ENCODE data around the gene GPR132.

Gene GPR132

DNA sequence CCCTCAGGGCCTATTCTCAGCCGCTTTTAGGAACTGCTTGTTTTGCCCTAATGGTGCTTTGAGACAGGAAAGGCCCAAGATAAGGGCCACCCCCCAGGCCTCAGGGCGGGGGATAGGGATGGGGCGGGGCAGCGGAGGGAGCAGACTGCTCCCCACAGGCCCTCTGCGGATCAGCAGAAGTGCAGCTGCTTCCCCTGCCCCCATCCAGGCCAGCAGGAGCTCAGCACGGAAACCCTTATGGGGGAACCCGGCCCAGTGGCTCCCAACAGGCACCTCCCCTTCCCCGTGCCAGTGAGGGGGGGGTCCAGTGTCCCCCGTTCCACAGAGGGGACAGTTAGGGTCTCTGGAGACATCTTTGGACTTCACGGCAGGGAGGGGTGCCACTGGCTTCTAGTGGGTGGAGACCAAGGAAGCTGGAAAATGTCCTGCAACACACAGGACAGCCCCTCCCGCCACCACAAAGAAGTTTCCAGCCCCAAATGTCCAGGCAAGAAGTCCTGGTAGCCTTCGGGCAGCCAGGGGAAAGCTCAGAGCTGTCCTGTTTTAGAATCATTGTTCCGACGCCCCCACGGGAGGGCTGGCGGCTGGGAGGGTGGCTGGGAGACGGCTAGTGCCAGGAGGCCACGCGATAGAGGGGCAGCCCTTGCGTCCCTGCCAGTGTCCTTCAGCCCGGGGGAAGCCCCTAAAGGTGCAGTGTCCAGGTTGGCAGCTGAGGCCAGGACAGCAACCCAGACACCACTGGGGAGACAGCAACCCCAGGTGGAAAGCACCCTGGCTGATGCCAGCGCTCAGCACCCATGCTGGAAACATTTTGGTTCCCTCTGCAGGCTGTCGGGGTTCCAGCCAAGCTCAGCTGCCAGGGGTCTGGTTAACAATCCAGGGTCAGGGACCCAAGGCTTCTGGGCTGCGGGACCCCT, 10.4 kb upstream of the GPR132 start:
- Histone ChIP-seq H3K27me3 (replicated peaks; ENCODE audit: insufficient read depth, low read length) (peaks cover 16% of the 10 kb centered on the region; the same call in 1 of the 2 replicates), H4K20me1 (ENCODE audit: insufficient read depth, low read length) (no peaks in the 10 kb centered on the region), H3K4me3 (ENCODE audit: low read length) (no peak overlapping the region), H3F3A (ENCODE audit: insufficient read depth, low read length) (no peaks in the 10 kb centered on the region), H3K27ac (ENCODE audit: low read length) (no peak overlapping the region), H3K79me2 (ENCODE audit: low read length) (no peaks in the 10 kb centered on the region), H3K9ac (ENCODE audit: low read length) (no peak overlapping the region), H3K36me3 (replicated peaks; ENCODE audit: insufficient read depth, low read length) (no peaks in the 10 kb centered on the region), H3K4me2 (ENCODE audit: low read depth, low read length) (no peak overlapping the region), H3K4me1 (ENCODE audit: low read length) (no peaks in the 10 kb centered on the region), H2AFZ (ENCODE audit: low read length) (no peak overlapping the region), H3K9me2 (replicated peaks; ENCODE audit: insufficient read depth, low read length) (no peaks in the 10 kb centered on the region), H3K9me3 (replicated peaks; ENCODE audit: insufficient read depth, low read length) (no peaks in the 10 kb centered on the region)
- TF ChIP-seq EZH2phosphoT487 (IDR thresholded peaks at IDR 0.05; ENCODE audit: low read length): no peak
- TF ChIP-seq, protein P1, sequence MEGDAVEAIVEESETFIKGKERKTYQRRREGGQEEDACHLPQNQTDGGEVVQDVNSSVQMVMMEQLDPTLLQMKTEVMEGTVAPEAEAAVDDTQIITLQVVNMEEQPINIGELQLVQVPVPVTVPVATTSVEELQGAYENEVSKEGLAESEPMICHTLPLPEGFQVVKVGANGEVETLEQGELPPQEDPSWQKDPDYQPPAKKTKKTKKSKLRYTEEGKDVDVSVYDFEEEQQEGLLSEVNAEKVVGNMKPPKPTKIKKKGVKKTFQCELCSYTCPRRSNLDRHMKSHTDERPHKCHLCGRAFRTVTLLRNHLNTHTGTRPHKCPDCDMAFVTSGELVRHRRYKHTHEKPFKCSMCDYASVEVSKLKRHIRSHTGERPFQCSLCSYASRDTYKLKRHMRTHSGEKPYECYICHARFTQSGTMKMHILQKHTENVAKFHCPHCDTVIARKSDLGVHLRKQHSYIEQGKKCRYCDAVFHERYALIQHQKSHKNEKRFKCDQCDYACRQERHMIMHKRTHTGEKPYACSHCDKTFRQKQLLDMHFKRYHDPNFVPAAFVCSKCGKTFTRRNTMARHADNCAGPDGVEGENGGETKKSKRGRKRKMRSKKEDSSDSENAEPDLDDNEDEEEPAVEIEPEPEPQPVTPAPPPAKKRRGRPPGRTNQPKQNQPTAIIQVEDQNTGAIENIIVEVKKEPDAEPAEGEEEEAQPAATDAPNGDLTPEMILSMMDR (IDR thresholded peaks at IDR 0.05; ENCODE audit: low read length): no peak
- no peak for TF ChIP-seq EZH2 (optimal IDR thresholded peaks at IDR 0.05; ENCODE audit: low read depth, low read length)
- DNase-seq: peak; percentile 34

- H3K4me1 ChIP-seq (ENCODE audit: low read length): no peaks in the 10 kb centered on the region
- no peaks in the 10 kb centered on the region for H3K36me3 ChIP-seq (replicated peaks; ENCODE audit: insufficient read depth, low read length)
- H3K9ac ChIP-seq (ENCODE audit: low read length): no peak overlapping the region
- no peak for TF ChIP-seq EZH2 (optimal IDR thresholded peaks at IDR 0.05; ENCODE audit: low read depth, low read length)
- TF ChIP-seq, protein P1 (IDR thresholded peaks at IDR 0.05; ENCODE audit: low read length): no peak
- TF ChIP-seq EZH2phosphoT487 (IDR thresholded peaks at IDR 0.05; ENCODE audit: low read length): no peak
- no peak overlapping the region for H3K4me3 ChIP-seq (ENCODE audit: low read length)
- no peaks in the 10 kb centered on the region for H3K9me3 ChIP-seq (replicated peaks; ENCODE audit: insufficient read depth, low read length)
- H4K20me1 ChIP-seq (ENCODE audit: insufficient read depth, low read length): no peaks in the 10 kb centered on the region
- H2AFZ ChIP-seq (ENCODE audit: low read length): no peak overlapping the region
- no peaks in the 10 kb centered on the region for H3F3A ChIP-seq (ENCODE audit: insufficient read depth, low read length)
- H3K79me2 ChIP-seq (ENCODE audit: low read length): no peaks in the 10 kb centered on the region
- DNase-seq: no peak
- H3K27ac ChIP-seq (ENCODE audit: low read length): no peak overlapping the region
- H3K9me2 ChIP-seq (replicated peaks; ENCODE audit: insufficient read depth, low read length): no peaks in the 10 kb centered on the region
- H3K4me2 ChIP-seq (ENCODE audit: low read depth, low read length): no peak overlapping the region
- peaks cover 16% of the 10 kb centered on the region; the same call in 1 of the 2 replicates for H3K27me3 ChIP-seq (replicated peaks; ENCODE audit: insufficient read depth, low read length)
Observed at GRCh38 chr14:105074601-105075053, 9.4 kb upstream of the GPR132 start.

DNA sequence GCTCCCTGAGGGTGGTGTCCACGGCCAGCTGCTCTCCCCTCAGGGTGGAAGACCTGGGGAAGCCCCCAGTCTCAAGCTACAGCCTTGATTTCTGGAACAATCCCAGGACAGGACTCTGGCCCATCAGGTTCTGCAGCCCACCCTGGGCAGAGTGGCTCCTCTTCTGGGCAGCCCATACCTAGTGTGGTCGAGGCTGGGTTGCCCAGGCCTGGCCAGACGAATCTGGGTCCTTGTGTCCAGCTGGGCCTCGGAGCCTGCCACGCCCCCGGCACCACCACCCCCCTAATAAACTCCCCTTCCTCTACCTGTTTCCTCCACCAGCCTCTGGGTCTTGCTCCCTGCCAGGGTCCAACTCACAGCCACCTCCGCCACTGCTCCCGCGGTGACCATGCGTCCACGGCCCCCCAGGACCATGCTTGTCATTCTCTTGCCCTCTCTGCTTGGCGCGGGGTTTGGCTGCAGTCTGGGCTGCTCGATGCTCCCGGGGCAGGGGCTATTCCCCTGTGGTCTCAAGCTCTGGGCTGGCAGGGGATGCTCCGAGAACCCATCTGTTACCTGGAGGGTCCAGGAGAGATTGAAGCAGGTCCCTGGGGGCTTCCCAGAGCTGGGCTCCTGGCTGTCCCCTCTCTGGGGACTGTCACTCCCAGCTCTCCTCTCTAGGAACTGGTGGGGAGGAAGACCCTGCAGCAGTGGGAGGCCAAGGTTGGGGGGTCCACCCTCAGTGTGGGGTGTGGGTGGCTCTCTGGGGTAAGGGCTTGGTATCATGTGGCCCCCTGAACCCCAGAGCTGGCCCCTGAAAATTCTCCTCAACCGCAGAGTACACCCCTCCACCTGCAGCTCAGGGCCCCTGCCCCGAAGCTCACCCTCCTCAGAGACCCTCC, 8.7 kb upstream of the GPR132 start:
- Histone ChIP-seq H3K9me3 (replicated peaks; ENCODE audit: insufficient read depth, low read length) (no peaks in the 10 kb centered on the region), H3K9ac (ENCODE audit: low read length) (no peak overlapping the region), H3F3A (ENCODE audit: insufficient read depth, low read length) (no peaks in the 10 kb centered on the region), H3K27me3 (replicated peaks; ENCODE audit: insufficient read depth, low read length) (peaks cover 16% of the 10 kb centered on the region; the same call in 1 of the 2 replicates), H3K27ac (ENCODE audit: low read length) (no peak overlapping the region), H2AFZ (ENCODE audit: low read length) (no peak overlapping the region), H3K4me1 (ENCODE audit: low read length) (no peaks in the 10 kb centered on the region), H3K4me2 (ENCODE audit: low read depth, low read length) (no peak overlapping the region), H4K20me1 (ENCODE audit: insufficient read depth, low read length) (no peaks in the 10 kb centered on the region), H3K36me3 (replicated peaks; ENCODE audit: insufficient read depth, low read length) (no peaks in the 10 kb centered on the region), H3K9me2 (replicated peaks; ENCODE audit: insufficient read depth, low read length) (no peaks in the 10 kb centered on the region), H3K4me3 (ENCODE audit: low read length) (no peak overlapping the region), H3K79me2 (ENCODE audit: low read length) (no peaks in the 10 kb centered on the region)
- no peak for DNase-seq
- no peak for TF ChIP-seq EZH2phosphoT487 (IDR thresholded peaks at IDR 0.05; ENCODE audit: low read length)
- no peak for TF ChIP-seq EZH2 (optimal IDR thresholded peaks at IDR 0.05; ENCODE audit: low read depth, low read length)
- TF ChIP-seq, protein P1 (IDR thresholded peaks at IDR 0.05; ENCODE audit: low read length): no peak
